Activated T-cell treated with anti-CD3 and anti-CD28 coated beads for 48 hours (primary cell): Measurements from ENCODE around the gene CPNE6.
"Not testable (repeated sequence)": the region's sequence is repeated elsewhere in the genome, so short reads cannot be mapped to it uniquely, and the experiment has no call there.

ENCODE experiments used
- DNase-seq: peaks from one replicate; pipeline ENCODE4 v3.0.0-alpha.2; 2020; ENCODE audit warnings: low read depth

The CPNE6 gene

GRCh38 chr14:24071144-24071697 lies at the start of gene CPNE6:
CPNE6 (plus strand) TSS chr14:24071562; CDS start chr14:24072937, 1,375 bp downstream.
- peak; percentile 56 for DNase-seq

- not testable (repeated sequence) for DNase-seq
Measured at GRCh38 chr14:24024939-24025418, 46.4 kb upstream of the CPNE6 start.

- not testable (repeated sequence) for DNase-seq
Measured at GRCh38 chr14:24029687-24030086, 41.7 kb upstream of the CPNE6 start.

- not testable (repeated sequence) for DNase-seq
Measured at GRCh38 chr14:24031331-24031730, 40.0 kb upstream of the CPNE6 start.

- no peak for DNase-seq
Measured at GRCh38 chr14:24032727-24033418, 38.5 kb upstream of the CPNE6 start.

- DNase-seq, result not testable (repeated sequence)
Measured at GRCh38 chr14:24035769-24036168, 35.6 kb upstream of the CPNE6 start.

- peak; percentile 53 for DNase-seq
Measured at GRCh38 chr14:24036169-24036962, 35.0 kb upstream of the CPNE6 start.

- DNase-seq, result not testable (repeated sequence)
Measured at GRCh38 chr14:24036963-24037657, 34.3 kb upstream of the CPNE6 start.

- DNase-seq, result no peak
Measured at GRCh38 chr14:24037658-24038037, 33.7 kb upstream of the CPNE6 start.

- DNase-seq, result no peak
Measured at GRCh38 chr14:24038686-24039085, 32.7 kb upstream of the CPNE6 start.

GRCh38 chr14:24040692-24041091 lies 30.7 kb upstream of the CPNE6 start:
- DNase-seq, result no peak

- no peak for DNase-seq
Measured at GRCh38 chr14:24042746-24043145, 28.6 kb upstream of the CPNE6 start.

GRCh38 chr14:24049002-24049401 lies 22.4 kb upstream of the CPNE6 start:
- DNase-seq, result not testable (repeated sequence)

- DNase-seq, result not testable (repeated sequence)
Measured at GRCh38 chr14:24050753-24051152, 20.6 kb upstream of the CPNE6 start.

GRCh38 chr14:24051176-24051788 lies 20.1 kb upstream of the CPNE6 start:
- DNase-seq, result no peak

GRCh38 chr14:24051789-24052655 lies 19.3 kb upstream of the CPNE6 start, which contains the start of gene CARMIL3:
CARMIL3 (plus strand) TSS chr14:24052009; CDS start chr14:24052154, 145 bp downstream.
- DNase-seq, result peak; percentile 55

GRCh38 chr14:24052656-24053547 lies 18.5 kb upstream of the CPNE6 start:
- peak; percentile 51 for DNase-seq

GRCh38 chr14:24053548-24054323 lies 17.6 kb upstream of the CPNE6 start:
- no peak for DNase-seq

GRCh38 chr14:24054324-24054641 lies 17.1 kb upstream of the CPNE6 start:
- DNase-seq, result no peak
